BLaER1 treated with 17β-estradiol and CSF1 and Interleukin-3, amounts not matched to agents 10 nM and 100 nM (cell line): ENCODE results near the gene NHSL2.

Experiments
- H3K27ac ChIP-seq, 11 experiments: shearing (Covaris generic); formaldehyde crosslinking; 2 replicates each; pipeline ENCODE4 v1.8.1; 2022
- H3K27me3 ChIP-seq, 11 experiments: shearing (Covaris generic); formaldehyde crosslinking; 2 replicates each; pipeline ENCODE4 v1.8.1; 2022
- H3K36me3 ChIP-seq, 11 experiments: shearing (Covaris generic); formaldehyde crosslinking; 2 replicates each; pipeline ENCODE4 v1.8.1; 2022
- H3K4me1 ChIP-seq, 10 experiments: shearing (Covaris generic); formaldehyde crosslinking; 2 replicates each; pipeline ENCODE4 v1.8.1; 2022
- H3K4me2 ChIP-seq, 11 experiments: shearing (Covaris generic); formaldehyde crosslinking; 2 replicates each; pipeline ENCODE4 v1.8.1; 2022
- H3K4me3 ChIP-seq, 10 experiments: shearing (Covaris generic); formaldehyde crosslinking; 2 replicates each; pipeline ENCODE4 v1.8.1; 2022
- H3K9ac ChIP-seq, 11 experiments: shearing (Covaris generic); formaldehyde crosslinking; 2 replicates each; pipeline ENCODE4 v1.8.1; 2022
- H3K9me3 ChIP-seq, 11 experiments: shearing (Covaris generic); formaldehyde crosslinking; replicated peaks in 1 of 11; 2 replicates each; pipeline ENCODE4 v1.8.1; 2022
- H4K20me1 ChIP-seq, 11 experiments: shearing (Covaris generic); formaldehyde crosslinking; 2 replicates each; pipeline ENCODE4 v1.8.1; 2022
- Cebpa-rat ChIP-seq, 11 experiments: shearing (Covaris generic); IDR thresholded peaks; 2 replicates each; pipeline ENCODE4 v1.8.1; 2022

The NHSL2 gene

DNA sequence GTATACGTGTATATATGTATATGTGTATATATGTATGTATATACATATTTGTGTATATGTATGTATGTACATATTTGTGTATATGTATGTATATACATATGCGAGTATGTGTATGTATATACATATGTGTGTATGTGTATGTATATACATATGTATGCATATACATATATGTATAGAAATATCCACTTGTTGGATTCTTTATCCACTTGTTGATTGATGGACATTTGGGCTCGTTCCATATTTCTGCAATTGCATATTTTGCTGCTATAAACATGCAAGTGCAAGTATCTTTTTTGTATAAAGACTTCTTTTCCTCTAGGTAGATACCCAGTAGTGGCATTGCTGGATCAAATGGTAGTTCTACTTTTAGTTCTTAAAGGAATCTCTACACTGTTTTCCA, 25.5 kb upstream of the NHSL2 start:
- H3K9ac ChIP-seq = no peak overlapping the region
- H3K9me3 ChIP-seq = peaks cover 0 to 24% (median 4%) of the 10 kb centered on the region in 11 experiments; a peak in 9 of 22 replicates
- no peaks in the 10 kb centered on the region for H3K4me1 ChIP-seq
- TF ChIP-seq Cebpa-rat (IDR thresholded peaks at IDR 0.05) = no peak
- H3K4me3 ChIP-seq = no peak overlapping the region
- no peak overlapping the region for H3K4me2 ChIP-seq
- H3K27ac ChIP-seq = no peak overlapping the region
- H3K27me3 ChIP-seq = peaks cover 24 to 53% (median 36%) of the 10 kb centered on the region in 11 experiments
- no peaks in the 10 kb centered on the region for H4K20me1 ChIP-seq
- no peaks in the 10 kb centered on the region for H3K36me3 ChIP-seq

DNA sequence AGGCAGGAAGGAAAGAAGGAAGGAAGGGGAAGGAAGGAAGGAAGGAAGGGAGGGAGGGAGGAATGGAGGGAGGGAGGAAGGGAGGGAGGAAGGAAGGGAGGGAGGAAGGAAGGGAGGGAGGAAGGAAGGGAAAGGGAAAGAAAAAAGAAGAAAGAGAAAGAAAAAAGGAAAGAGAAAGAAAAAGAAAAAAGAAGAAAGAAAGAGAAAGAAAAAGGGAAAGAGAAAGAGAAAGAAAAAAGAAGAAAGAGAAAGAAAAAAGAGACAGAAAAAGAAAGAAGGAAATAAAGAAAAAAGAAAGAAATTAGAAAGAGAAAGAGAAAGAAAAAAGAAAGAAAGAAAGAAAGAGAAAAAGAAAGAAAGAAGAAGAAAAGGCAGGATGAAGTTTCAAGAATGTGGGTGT, 15.0 kb upstream of the NHSL2 start:
- H3K9ac ChIP-seq = no peak overlapping the region

DNA sequence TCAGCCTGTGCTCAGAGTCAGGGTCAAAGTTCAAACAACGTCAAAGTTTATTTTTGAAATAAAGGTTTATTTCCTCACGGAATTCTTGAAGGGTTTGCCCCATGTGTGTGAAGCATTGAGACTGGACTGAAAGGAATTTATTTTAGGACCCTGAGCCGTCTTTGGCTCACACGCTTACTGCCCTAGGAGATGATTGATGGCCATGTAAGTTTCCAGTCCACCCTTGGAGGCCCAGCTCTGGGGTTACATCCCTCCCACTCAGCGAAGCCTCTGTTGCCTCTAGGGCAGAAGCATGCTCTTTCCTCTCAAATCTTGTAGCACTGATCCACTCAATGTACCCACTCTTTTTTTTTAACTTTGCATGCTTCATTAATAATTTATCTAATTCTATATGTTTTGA, 4.5 kb upstream of the NHSL2 start:
- H3K9me3 ChIP-seq = peaks cover 0 to 5% (median 2%) of the 10 kb centered on the region in 11 experiments; a peak in 3 of 22 replicates
- H3K4me3 ChIP-seq = no peak overlapping the region
- no peaks in the 10 kb centered on the region for H3K36me3 ChIP-seq
- peaks cover 28 to 69% (median 60%) of the 10 kb centered on the region in 11 experiments for H3K27me3 ChIP-seq
- no peaks in the 10 kb centered on the region for H3K4me1 ChIP-seq
- no peak overlapping the region for H3K9ac ChIP-seq
- no peak for TF ChIP-seq Cebpa-rat (IDR thresholded peaks at IDR 0.05)
- no peak overlapping the region for H3K4me2 ChIP-seq
- H3K27ac ChIP-seq = no peak overlapping the region
- H4K20me1 ChIP-seq = no peaks in the 10 kb centered on the region

More for the DNA sequence above, 15.0 kb upstream of the NHSL2 start:
- no peak overlapping the region for H3K4me2 ChIP-seq
- H3K4me1 ChIP-seq = no peaks in the 10 kb centered on the region
- H3K4me3 ChIP-seq = no peak overlapping the region
- no peaks in the 10 kb centered on the region for H3K36me3 ChIP-seq
- peaks cover 11 to 45% (median 34%) of the 10 kb centered on the region in 11 experiments; a peak in 21 of 22 replicates for H3K27me3 ChIP-seq
- TF ChIP-seq Cebpa-rat (IDR thresholded peaks at IDR 0.05) = no peak
- no peaks in the 10 kb centered on the region for H4K20me1 ChIP-seq
- no peak overlapping the region for H3K27ac ChIP-seq
- H3K9me3 ChIP-seq = no peaks in the 10 kb centered on the region

DNA sequence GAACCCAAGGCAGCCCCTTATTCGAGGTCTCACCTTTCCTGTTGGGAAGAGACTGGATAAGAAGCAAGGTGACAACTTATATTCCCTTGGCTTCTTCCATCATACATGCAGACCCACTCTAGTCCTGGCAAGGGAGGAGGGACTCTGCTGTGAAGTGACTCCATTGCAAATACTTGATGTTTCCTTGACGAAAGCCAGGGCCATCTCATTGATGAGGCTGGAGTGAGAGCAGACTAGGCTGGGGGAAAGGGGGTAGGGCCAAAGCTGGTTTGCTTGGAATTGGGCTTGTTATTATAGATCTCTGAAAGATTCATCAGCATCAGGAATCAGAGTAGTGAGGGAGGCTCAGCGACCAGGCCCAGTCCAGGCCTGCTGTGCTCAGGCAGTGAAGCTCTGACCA, 2.3 kb upstream of the NHSL2 start:
- H3K27ac ChIP-seq = no peak overlapping the region
- H3K27me3 ChIP-seq = peaks cover 50 to 89% (median 80%) of the 10 kb centered on the region in 11 experiments
- H3K4me3 ChIP-seq = no peak overlapping the region
- H3K9ac ChIP-seq = no peak overlapping the region
- 0 out of 22 replicates have a peak, but pooled peaks cover 0 to 2% (median 0%) of the 10 kb centered on the region in 11 experiments for H4K20me1 ChIP-seq
- peaks cover 0 to 15% (median 2%) of the 10 kb centered on the region in 11 experiments; a peak in 5 of 22 replicates for H3K9me3 ChIP-seq
- TF ChIP-seq Cebpa-rat (IDR thresholded peaks at IDR 0.05) = no peak
- H3K4me2 ChIP-seq = no peak overlapping the region
- no peaks in the 10 kb centered on the region for H3K4me1 ChIP-seq
- H3K36me3 ChIP-seq = no peaks in the 10 kb centered on the region

DNA sequence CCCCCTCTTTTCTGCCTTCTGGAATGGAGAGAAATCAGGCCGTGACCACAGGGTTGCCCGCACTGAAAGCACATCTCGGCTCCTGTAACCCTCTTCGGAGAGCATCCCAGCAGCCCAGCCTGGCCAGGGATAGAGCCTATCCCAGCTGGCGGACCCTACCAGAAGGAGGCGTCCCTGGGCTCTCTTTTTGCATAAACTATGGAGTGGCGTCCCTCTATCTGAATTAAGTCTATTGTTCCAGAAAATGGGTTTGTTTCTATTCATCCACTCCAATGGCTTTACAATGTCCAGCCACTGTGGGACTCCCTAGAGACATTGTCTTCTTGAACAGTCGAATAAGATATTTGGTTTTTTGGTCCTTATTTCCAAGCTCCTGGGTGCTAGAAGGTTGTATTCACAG, 689 bp upstream of the NHSL2 start:
- H3K9me3 ChIP-seq = peaks cover 0 to 15% (median 2%) of the 10 kb centered on the region in 11 experiments; a peak in 5 of 22 replicates
- peak overlapping the region in 1 of 10 experiments; percentile 62; a peak in 2 of 20 replicates for H3K4me3 ChIP-seq
- no peak overlapping the region for H3K9ac ChIP-seq
- TF ChIP-seq Cebpa-rat (IDR thresholded peaks at IDR 0.05) = no peak
- no peaks in the 10 kb centered on the region for H3K4me1 ChIP-seq
- H3K36me3 ChIP-seq = no peaks in the 10 kb centered on the region
- H3K27me3 ChIP-seq = peaks cover 65 to 100% (median 96%) of the 10 kb centered on the region in 11 experiments
- no peak overlapping the region for H3K27ac ChIP-seq
- H4K20me1 ChIP-seq = peaks cover 0 to 5% (median 0%) of the 10 kb centered on the region in 11 experiments; a peak in 2 of 22 replicates
- peak overlapping the region in 8 of 11 experiments; percentile 79 to 89 (median 84); a peak in 11 of 22 replicates for H3K4me2 ChIP-seq

DNA sequence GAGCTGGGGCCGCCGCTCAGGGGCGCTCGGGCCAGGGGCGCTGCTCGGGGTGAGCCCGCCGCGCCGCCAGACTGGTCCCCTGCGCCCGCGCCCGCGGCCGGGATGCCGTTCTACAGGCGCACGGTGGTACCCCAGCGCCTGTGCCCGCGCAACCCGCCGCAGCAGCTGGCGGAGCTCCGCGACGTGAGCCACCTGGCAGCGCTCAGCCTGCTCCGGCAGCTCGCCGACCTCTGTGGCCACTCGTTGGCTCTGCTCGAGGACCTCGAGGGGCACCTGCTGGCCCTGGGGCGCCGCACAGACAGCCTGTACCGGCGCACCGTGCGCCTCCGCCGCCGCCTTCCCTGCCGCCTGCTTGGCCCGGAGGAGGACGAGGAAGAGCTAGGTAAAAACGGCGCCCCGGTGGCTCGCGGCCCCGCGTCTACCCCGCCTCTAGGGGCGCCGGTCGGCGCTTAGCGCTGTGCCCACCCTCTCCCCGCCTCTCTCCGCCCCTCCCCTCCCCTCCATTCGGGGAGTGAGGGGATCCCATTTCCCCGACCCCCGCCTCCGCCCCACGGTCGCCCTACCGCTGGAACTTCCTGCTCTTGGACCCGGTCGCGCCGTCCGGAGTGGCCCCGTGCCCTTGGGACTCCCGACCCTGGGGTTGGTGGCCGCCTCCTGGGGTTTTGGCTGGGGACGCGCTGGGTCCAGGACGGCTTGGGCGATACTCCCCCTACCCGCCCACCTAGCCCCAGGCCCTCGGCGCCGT, 513 bp downstream of the NHSL2 start:
- H3K4me3 ChIP-seq = peak overlapping the region; percentile 45 to 66 (median 55)
- TF ChIP-seq Cebpa-rat (IDR thresholded peaks at IDR 0.05) = no peak
- H3K9me3 ChIP-seq = peaks cover 0 to 15% (median 2%) of the 10 kb centered on the region in 11 experiments; a peak in 5 of 22 replicates
- no peaks in the 10 kb centered on the region for H3K36me3 ChIP-seq
- no peaks in the 10 kb centered on the region for H3K4me1 ChIP-seq
- peaks cover 0 to 5% (median 0%) of the 10 kb centered on the region in 11 experiments; a peak in 3 of 22 replicates for H4K20me1 ChIP-seq
- peak overlapping the region in 7 of 11 experiments; percentile 16 to 63 (median 39); a peak in 11 of 22 replicates for H3K9ac ChIP-seq
- no peak overlapping the region for H3K27ac ChIP-seq
- peaks cover 77 to 100% (median 98%) of the 10 kb centered on the region in 11 experiments for H3K27me3 ChIP-seq
- peak overlapping the region; percentile 73 to 92 (median 83) for H3K4me2 ChIP-seq

DNA sequence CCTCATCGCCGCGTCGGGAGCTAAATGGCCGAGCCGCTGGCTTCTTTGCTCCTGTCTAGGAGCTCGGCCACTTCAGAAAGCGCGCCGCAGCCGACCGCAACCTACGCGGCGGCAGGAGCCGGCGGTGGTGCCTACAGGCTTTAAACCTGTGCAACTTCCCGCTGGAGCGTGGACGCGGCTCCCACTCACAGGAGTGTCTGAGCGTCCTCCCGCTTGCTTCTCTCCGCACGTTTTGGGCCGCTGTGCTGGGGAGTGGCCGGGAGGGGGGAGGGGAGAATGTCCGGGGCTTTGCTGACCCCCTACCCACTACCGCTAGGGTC, 1.0 kb downstream of the NHSL2 start:
- no peak overlapping the region for H3K27ac ChIP-seq
- H3K4me3 ChIP-seq = peak overlapping the region in 5 of 10 experiments; percentile 53 to 66 (median 59); a peak in 2 of 20 replicates
- peaks cover 83 to 100% (median 98%) of the 10 kb centered on the region in 11 experiments for H3K27me3 ChIP-seq
- H3K9me3 ChIP-seq = peaks cover 0 to 15% (median 2%) of the 10 kb centered on the region in 11 experiments; a peak in 5 of 22 replicates
- peak overlapping the region in 7 of 11 experiments; percentile 73 to 92 (median 82); a peak in 11 of 22 replicates for H3K4me2 ChIP-seq
- peaks cover 0 to 5% (median 0%) of the 10 kb centered on the region in 11 experiments; a peak in 3 of 22 replicates for H4K20me1 ChIP-seq
- no peaks in the 10 kb centered on the region for H3K4me1 ChIP-seq
- no peak for TF ChIP-seq Cebpa-rat (IDR thresholded peaks at IDR 0.05)
- no peak overlapping the region for H3K9ac ChIP-seq
- no peaks in the 10 kb centered on the region for H3K36me3 ChIP-seq

DNA sequence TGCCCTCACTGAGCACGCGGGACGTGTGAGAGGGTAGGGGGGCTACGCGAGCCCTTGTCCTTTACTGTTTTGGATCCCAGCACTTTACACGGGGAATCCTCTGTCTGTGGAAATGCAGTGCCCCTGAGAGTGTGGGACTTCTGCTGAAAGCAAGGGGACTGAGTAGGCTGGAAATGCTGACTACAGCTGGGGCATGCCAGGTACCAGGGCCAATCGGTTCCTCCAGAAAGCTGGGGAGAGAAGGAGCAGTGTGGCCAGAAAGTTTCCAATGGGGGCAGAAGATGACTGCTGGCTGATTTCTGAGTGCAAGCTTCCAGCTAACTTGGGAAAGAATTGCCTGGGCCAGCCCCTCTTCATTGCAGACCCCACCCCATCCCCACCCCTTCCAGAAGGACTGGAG, 1.5 kb downstream of the NHSL2 start:
- no peak overlapping the region for H3K27ac ChIP-seq
- no peak for TF ChIP-seq Cebpa-rat (IDR thresholded peaks at IDR 0.05)
- no peak overlapping the region for H3K4me2 ChIP-seq
- H3K4me3 ChIP-seq = no peak overlapping the region
- no peaks in the 10 kb centered on the region for H3K4me1 ChIP-seq
- H3K9me3 ChIP-seq = peaks cover 0 to 15% (median 2%) of the 10 kb centered on the region in 11 experiments; a peak in 5 of 22 replicates
- peaks cover 84 to 99% (median 96%) of the 10 kb centered on the region in 11 experiments for H3K27me3 ChIP-seq
- no peaks in the 10 kb centered on the region for H3K36me3 ChIP-seq
- H3K9ac ChIP-seq = no peak overlapping the region
- peaks cover 0 to 5% (median 0%) of the 10 kb centered on the region in 11 experiments; a peak in 3 of 22 replicates for H4K20me1 ChIP-seq

DNA sequence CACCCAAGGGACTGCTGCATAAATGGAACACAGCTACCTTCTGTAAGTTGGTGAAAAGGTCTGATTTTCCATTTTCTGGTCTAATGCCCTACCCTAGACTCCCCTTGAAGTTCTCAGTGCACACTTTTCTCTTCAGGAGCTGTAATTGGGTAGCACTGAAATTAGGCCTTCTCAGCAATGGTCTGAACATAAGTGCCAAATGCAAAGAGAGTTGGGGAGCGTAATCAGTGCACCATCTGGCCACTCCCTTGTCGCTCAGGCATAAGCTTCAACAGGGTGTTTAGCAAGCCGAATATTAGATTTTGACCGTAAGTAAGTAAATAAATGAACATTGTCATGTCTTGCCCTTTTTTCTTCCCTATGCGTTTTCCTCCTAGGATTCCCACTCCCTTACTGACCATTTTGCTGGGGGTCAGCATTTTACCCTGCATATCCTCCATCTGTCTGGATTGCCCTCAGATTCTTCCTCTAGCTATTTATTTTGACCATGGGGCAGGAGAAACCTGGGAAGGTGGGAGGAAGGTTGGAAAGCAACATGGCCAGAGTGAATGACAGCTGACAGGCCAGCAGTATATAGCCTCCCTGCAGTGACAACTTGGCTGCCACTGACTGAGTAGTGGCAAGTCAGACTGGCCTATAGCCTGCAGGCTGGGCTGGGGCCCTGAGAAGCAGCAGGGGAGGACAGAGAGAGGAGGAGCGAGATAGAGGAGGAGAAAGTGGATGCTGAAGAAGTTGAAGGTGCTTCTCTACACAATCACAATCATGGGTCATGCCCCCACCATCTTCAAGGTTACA, 2.7 kb downstream of the NHSL2 start:
- H3K4me2 ChIP-seq = no peak overlapping the region
- no peak overlapping the region for H3K9ac ChIP-seq
- H3K27me3 ChIP-seq = peaks cover 91 to 98% (median 96%) of the 10 kb centered on the region in 11 experiments
- peaks cover 0 to 15% (median 2%) of the 10 kb centered on the region in 11 experiments; a peak in 5 of 22 replicates for H3K9me3 ChIP-seq
- H3K36me3 ChIP-seq = no peaks in the 10 kb centered on the region
- H3K4me3 ChIP-seq = no peak overlapping the region
- no peak overlapping the region for H3K27ac ChIP-seq
- TF ChIP-seq Cebpa-rat (IDR thresholded peaks at IDR 0.05) = no peak
- H4K20me1 ChIP-seq = peaks cover 0 to 8% (median 0%) of the 10 kb centered on the region in 11 experiments; a peak in 4 of 22 replicates
- H3K4me1 ChIP-seq = no peaks in the 10 kb centered on the region
